Psoas muscle (tissue), 8 donors: ENCODE measurements around the gene MAN2A1. TPM values are rescaled to one million over a fixed set of nuclear protein-coding genes. Genes with fewer than 3 reads are reported as not detected.

Experiments
- ATAC-seq, 4 donors: fragments of 200-7000 bp; cut with Tn5 transposase; one replicate each; pipeline ENCODE4 v1.9.1; 2020; ENCODE audit warnings: moderate library complexity in 3 of 4, mild to moderate bottlenecking in 2 of 4
- DNase-seq, 2 donors: peaks; one replicate each; pipeline ENCODE4 v3.0.0-alpha.2; 2020
- H3K27ac ChIP-seq: fragments of 200-600 bp; one replicate; pipeline ENCODE4 v1.8.0; 2022
- H3K27me3 ChIP-seq, 3 donors: fragments of 200-600 bp in 1 of 3; one replicate each; pipeline versions ENCODE4 v1.6.1 to v1.8.0; 2013 to 2022; ENCODE audit warnings: low read length in 2 of 3, mild to moderate bottlenecking in 2 of 3, moderate library complexity in 1 of 3; ENCODE audit not compliant: insufficient read depth in 3 of 3
- H3K36me3 ChIP-seq, 2 donors: fragments of 200-600 bp in 1 of 2; one replicate each; pipeline versions ENCODE4 v1.6.1 to v1.8.0; 2013 to 2022; ENCODE audit warnings: low read depth in 1 of 2, mild to moderate bottlenecking in 1 of 2, moderate library complexity in 1 of 2; ENCODE audit not compliant: insufficient read depth in 1 of 2
- H3K4me1 ChIP-seq: fragments of 200-600 bp; one replicate; pipeline ENCODE4 v1.8.0; 2022
- H3K4me3 ChIP-seq: fragments of 200-600 bp; one replicate; pipeline ENCODE4 v1.8.0; 2022; ENCODE audit warnings: mild to moderate bottlenecking
- H3K9me3 ChIP-seq: fragments of 200-600 bp; one replicate; pipeline ENCODE4 v1.8.0; 2022
- CTCF ChIP-seq: fragments of 200-600 bp; IDR thresholded peaks from one replicate; pipeline ENCODE4 v1.8.0; 2022; ENCODE audit warnings: antibody characterized with exemption
- WGBS, 3 donors: extraction: QIAGEN DNeasy Blood & Tissue Kit; methylation state at CpG; one replicate each; pipeline versions ENCODE4 v1.1.6 to v1.1.7; 2013; 5-methylcytosine and 5-hydroxymethylcytosine counted together
- intact Hi-C, 2 donors: fragments of 100-400 bp; cut with DNase I; formaldehyde crosslinking; loops; one replicate each; pipeline versions ENCODE4 v1.11.0 to v1.14.2; 2022
- polyA plus RNA-seq, 3 donors: library from polyadenylated mRNA; stranded (reverse); fragments of 200-250 nt; gene quantifications; one replicate each; pipeline ENCODE4 v1.2.3, GENCODE V29; 2013
- total RNA-seq, 4 donors: library from RNA; stranded (reverse); fragmentation: NEBNext Ultra II Directional in 2 of 4; extraction: Animal tissue kit (Norgen Biotek cat#: 25700) in 2 of 4; gene quantifications; one replicate each; pipeline versions ENCODE4 v1.2.1 to v1.2.4, GENCODE V29; 2021 to 2023
- donor health status: healthy with polysubstance abuse.
- donor health status: DM: no; HTN: no; CAD: no; lungs with moderate emphysema.
- donor health status: Bipolar disorder and iron deficiency.
- donor health status: healthy.
- donor health status: DM: yes; HTN: yes; CAD: no.
- donor health status: DM: no; HTN: no; CAD: no.
- donor health status: DM: no; HTN: no; CAD: no.
- donor health status: DM: yes; HTN: yes; CAD: no.

MAN2A1 gene
- total and polyA plus RNA-seq, 7 donors: 4.2 to 18.3 (median 12.8) TPM

- no peak overlapping the region for H3K4me3 ChIP-seq
- H3K9me3 ChIP-seq: no peaks in the 10 kb centered on the region
- H3K4me1 ChIP-seq: no peaks in the 10 kb centered on the region
- H3K27ac ChIP-seq: no peak overlapping the region
- no peaks in the 10 kb centered on the region for H3K27me3 ChIP-seq
- intact Hi-C loops: no loop called here
- TF ChIP-seq CTCF: no peak
- ATAC-seq (no peak), DNase-seq (no peak)
- 93 to 97% (median 97%) methylated on average over 3 of the region's 3 CpGs for WGBS, 3 donors
- H3K36me3 ChIP-seq: peaks cover 0 to 27% of the 10 kb centered on the region in 2 donors
Observed at GRCh38 chr5:109788596-109788995, 98.9 kb downstream of the MAN2A1 start.

GRCh38 chr5:109792613-109793012 is 102.9 kb downstream of the MAN2A1 start:
- no peak for TF ChIP-seq CTCF
- intact Hi-C loops: no loop called here

GRCh38 chr5:109803854-109804253 is 114.1 kb downstream of the MAN2A1 start:
- Histone ChIP-seq H3K27me3 (no peaks in the 10 kb centered on the region), H3K9me3 (no peaks in the 10 kb centered on the region), H3K36me3 (peaks cover 3 to 13% of the 10 kb centered on the region in 2 donors), H3K4me3 (no peak overlapping the region), H3K27ac (no peak overlapping the region), H3K4me1 (no peaks in the 10 kb centered on the region)
- intact Hi-C loops: no loop called here
- ATAC-seq (no peak), DNase-seq (no peak)
- 90 to 98% (median 95%) methylated on average over 2 of the region's 2 CpGs for WGBS, 3 donors
- no peak for TF ChIP-seq CTCF

More at GRCh38 chr5:109792613-109793012, 102.9 kb downstream of the MAN2A1 start:
- H3K4me3 ChIP-seq: no peak overlapping the region
- H3K9me3 ChIP-seq: no peaks in the 10 kb centered on the region
- no peak overlapping the region for H3K27ac ChIP-seq
- H3K27me3 ChIP-seq: no peaks in the 10 kb centered on the region
- H3K4me1 ChIP-seq: no peaks in the 10 kb centered on the region
- H3K36me3 ChIP-seq: peaks cover 2 to 45% of the 10 kb centered on the region in 2 donors
- 82 to 85% (median 82%) methylated on average over 1 of the region's 1 CpG for WGBS, 3 donors
- ATAC-seq (no peak), DNase-seq (no peak)

- WGBS, 3 donors: 39 to 54% (median 52%) methylated on average over 3 of the region's 3 CpGs
- intact Hi-C loops: no loop called here
- no peak for TF ChIP-seq CTCF
- ATAC-seq (no peak), DNase-seq (no peak)
- Histone ChIP-seq H3K27ac (no peak overlapping the region), H3K4me1 (no peaks in the 10 kb centered on the region), H3K36me3 (peaks cover 3 to 13% of the 10 kb centered on the region in 2 donors), H3K27me3 (no peaks in the 10 kb centered on the region), H3K4me3 (no peak overlapping the region), H3K9me3 (no peaks in the 10 kb centered on the region)
Observed at GRCh38 chr5:109805472-109805871, 115.7 kb downstream of the MAN2A1 start.

- Histone ChIP-seq H3K27me3 (no peaks in the 10 kb centered on the region), H3K4me1 (no peaks in the 10 kb centered on the region), H3K9me3 (no peaks in the 10 kb centered on the region), H3K36me3 (peaks cover 3 to 13% of the 10 kb centered on the region in 2 donors), H3K27ac (no peak overlapping the region), H3K4me3 (no peak overlapping the region)
- ATAC-seq (peak in 1 of 4 donors; percentile 40), DNase-seq (peak in 1 of 2 donors; percentile 17)
- WGBS, 3 donors: 76 to 83% (median 78%) methylated on average over 3 of the region's 3 CpGs
- intact Hi-C loops: no loop called here
- TF ChIP-seq CTCF: no peak
Observed at GRCh38 chr5:109805883-109806282, 116.2 kb downstream of the MAN2A1 start.
